Astrocyte (in vitro differentiated cells and primary cell): ENCODE measurements around the gene ARHGAP26. TPM values are rescaled to one million over a fixed set of nuclear protein-coding genes. Genes with fewer than 3 reads are reported as not detected.
A peak's percentile ranks its signal among the peaks of the same experiment; 100 is the strongest.

Experiments
- DNase-seq: peaks from one replicate; pipeline ENCODE4 v3.0.0-alpha.2; 2010; ENCODE audit warnings: low read depth
- FAIRE-seq: peaks from 2 replicates; lab custom pipeline; 2011; peaks lifted over from hg19 to GRCh38; lab: Jason Lieb, UNC
- H2AFZ ChIP-seq: 2 replicates; pipeline ENCODE4 v1.6.0; 2012; ENCODE audit warnings: low read depth, low read length, inconsistent platforms
- H3K27ac ChIP-seq: 2 replicates; pipeline ENCODE4 v1.5.1; 2011; ENCODE audit warnings: low read depth, low read length, inconsistent platforms
- H3K27me3 ChIP-seq: 2 replicates; pipeline ENCODE4 v1.6.0; 2011; ENCODE audit warnings: low read length, inconsistent platforms; ENCODE audit not compliant: insufficient read depth
- H3K36me3 ChIP-seq: 2 replicates; pipeline ENCODE4 v1.5.1; 2011; ENCODE audit warnings: low read length, inconsistent platforms; ENCODE audit not compliant: insufficient read depth
- H3K4me1 ChIP-seq: 2 replicates; pipeline ENCODE4 v1.5.1; 2011; ENCODE audit warnings: low read length, inconsistent platforms; ENCODE audit not compliant: insufficient read depth
- H3K4me2 ChIP-seq: 2 replicates; pipeline ENCODE4 v1.6.0; 2012; ENCODE audit warnings: low read length, inconsistent platforms
- H3K4me3 ChIP-seq: 2 replicates; pipeline ENCODE4 v1.5.1; 2011; ENCODE audit warnings: low read depth, mild to moderate bottlenecking, low read length, inconsistent platforms; ENCODE audit not compliant: insufficient read depth
- H3K79me2 ChIP-seq: 2 replicates; pipeline ENCODE4 v1.6.0; 2012; ENCODE audit warnings: mild to moderate bottlenecking, low read length, inconsistent platforms; ENCODE audit not compliant: insufficient read depth
- H3K9ac ChIP-seq: 2 replicates; pipeline ENCODE4 v1.6.0; 2012; ENCODE audit warnings: mild to moderate bottlenecking, low read length, inconsistent platforms
- H3K9me3 ChIP-seq: 2 replicates; pipeline ENCODE4 v1.5.1; 2012; ENCODE audit warnings: low read depth, mild to moderate bottlenecking, low read length, inconsistent platforms; ENCODE audit not compliant: insufficient read depth
- H4K20me1 ChIP-seq: 2 replicates; pipeline ENCODE4 v1.6.0; 2012; ENCODE audit warnings: low read length, inconsistent platforms; ENCODE audit not compliant: insufficient read depth
- H3K27ac Mint-ChIP-seq: one replicate; pipeline ENCODE4 v1.8.0; 2021; ENCODE audit warnings: mild to moderate bottlenecking, mixed read lengths; ENCODE audit not compliant: unreplicated experiment
- H3K27me3 Mint-ChIP-seq: one replicate; pipeline ENCODE4 v1.8.0; 2021; ENCODE audit warnings: low read depth, mixed read lengths; ENCODE audit not compliant: unreplicated experiment
- H3K36me3 Mint-ChIP-seq: one replicate; pipeline ENCODE4 v1.8.0; 2021; ENCODE audit warnings: low read depth, mixed read lengths; ENCODE audit not compliant: unreplicated experiment
- H3K4me1 Mint-ChIP-seq: one replicate; pipeline ENCODE4 v1.8.0; 2021; ENCODE audit warnings: low read depth, mixed read lengths; ENCODE audit not compliant: unreplicated experiment
- H3K4me3 Mint-ChIP-seq: one replicate; pipeline ENCODE4 v1.8.0; 2021; ENCODE audit warnings: mild to moderate bottlenecking, moderate library complexity, mixed read lengths; ENCODE audit not compliant: unreplicated experiment
- H3K9me3 Mint-ChIP-seq: one replicate; pipeline ENCODE4 v1.8.0; 2021; ENCODE audit warnings: mild to moderate bottlenecking, mixed read lengths; ENCODE audit not compliant: unreplicated experiment
- CTCF ChIP-seq: IDR thresholded peaks from 2 replicates; pipeline ENCODE4 v1.5.1; 2011; ENCODE audit warnings: low read depth, mild to moderate bottlenecking, inconsistent platforms, low read length, moderate library complexity; ENCODE audit not compliant: insufficient read depth
- EZH2 ChIP-seq: IDR thresholded peaks from 2 replicates; pipeline ENCODE4 v1.6.1; 2012; ENCODE audit warnings: mild to moderate bottlenecking, low read length, inconsistent platforms; ENCODE audit not compliant: insufficient read depth
- total RNA-seq: library from RNA; stranded (reverse); gene quantifications from 2 replicates; pipeline ENCODE4 v1.2.1, GENCODE V29; 2021

The ARHGAP26 gene
- total RNA-seq, 1 donor from 2014 or later: 5.6 TPM

GRCh38 chr5:143139585-143139984 lies 369.4 kb downstream of the ARHGAP26 start:
- H3K9me3 Mint-ChIP-seq: no peaks in the 10 kb centered on the region
- peaks cover 8% of the 10 kb centered on the region for H3K4me1 ChIP-seq
- H3K36me3 ChIP-seq: no peaks in the 10 kb centered on the region
- H4K20me1 ChIP-seq: no peaks in the 10 kb centered on the region
- no peak for TF ChIP-seq CTCF
- no peak for TF ChIP-seq EZH2
- FAIRE-seq (no peak), DNase-seq (no peak)
- no peaks in the 10 kb centered on the region for H3K9me3 ChIP-seq
- no peaks in the 10 kb centered on the region for H3K27me3 Mint-ChIP-seq
- H3K4me3 ChIP-seq: no peak overlapping the region
- H3K27ac Mint-ChIP-seq: no peak overlapping the region
- H3K9ac ChIP-seq: no peak overlapping the region
- H3K4me1 Mint-ChIP-seq: peaks cover 25% of the 10 kb centered on the region
- peaks cover 1% of the 10 kb centered on the region for H3K36me3 Mint-ChIP-seq
- H3K27me3 ChIP-seq: no peaks in the 10 kb centered on the region
- H3K27ac ChIP-seq: no peak overlapping the region
- no peak overlapping the region for H3K4me3 Mint-ChIP-seq
- no peak overlapping the region for H2AFZ ChIP-seq
- no peaks in the 10 kb centered on the region for H3K79me2 ChIP-seq
- H3K4me2 ChIP-seq: no peak overlapping the region

- H3K79me2 ChIP-seq: no peaks in the 10 kb centered on the region
- no peak overlapping the region for H2AFZ ChIP-seq
- H3K27me3 Mint-ChIP-seq: no peaks in the 10 kb centered on the region
- H3K9me3 ChIP-seq: no peaks in the 10 kb centered on the region
- no peak overlapping the region for H3K9ac ChIP-seq
- no peak for TF ChIP-seq EZH2
- TF ChIP-seq CTCF: no peak
- H4K20me1 ChIP-seq: no peaks in the 10 kb centered on the region
- H3K36me3 Mint-ChIP-seq: peaks cover 1% of the 10 kb centered on the region
- DNase-seq (no peak), FAIRE-seq (no peak)
- H3K4me1 ChIP-seq: peaks cover 8% of the 10 kb centered on the region
- H3K27me3 ChIP-seq: no peaks in the 10 kb centered on the region
- H3K27ac Mint-ChIP-seq: no peak overlapping the region
- H3K4me2 ChIP-seq: no peak overlapping the region
- H3K36me3 ChIP-seq: no peaks in the 10 kb centered on the region
- no peak overlapping the region for H3K27ac ChIP-seq
- H3K4me1 Mint-ChIP-seq: peaks cover 24% of the 10 kb centered on the region
- no peaks in the 10 kb centered on the region for H3K9me3 Mint-ChIP-seq
- H3K4me3 Mint-ChIP-seq: no peak overlapping the region
- H3K4me3 ChIP-seq: no peak overlapping the region
Observed at GRCh38 chr5:143140492-143141203, 370.5 kb downstream of the ARHGAP26 start.

GRCh38 chr5:143141652-143142051 lies 371.5 kb downstream of the ARHGAP26 start:
- peaks cover 1% of the 10 kb centered on the region for H3K36me3 Mint-ChIP-seq
- Histone ChIP-seq H3K9me3 (no peaks in the 10 kb centered on the region), H3K4me1 (peaks cover 8% of the 10 kb centered on the region), H3K4me3 (no peak overlapping the region), H3K79me2 (no peaks in the 10 kb centered on the region), H4K20me1 (no peaks in the 10 kb centered on the region), H3K9ac (no peak overlapping the region), H3K27ac (no peak overlapping the region), H3K27me3 (no peaks in the 10 kb centered on the region), H3K4me2 (no peak overlapping the region), H3K36me3 (no peaks in the 10 kb centered on the region), H2AFZ (no peak overlapping the region)
- TF ChIP-seq CTCF (no peak), EZH2 (no peak)
- H3K27me3 Mint-ChIP-seq: no peaks in the 10 kb centered on the region
- peaks cover 16% of the 10 kb centered on the region for H3K4me1 Mint-ChIP-seq
- H3K9me3 Mint-ChIP-seq: no peaks in the 10 kb centered on the region
- FAIRE-seq (no peak), DNase-seq (peak; percentile 18)
- H3K27ac Mint-ChIP-seq: no peak overlapping the region
- H3K4me3 Mint-ChIP-seq: no peak overlapping the region
